LNCaP clone FGC (cell line): ENCODE measurements around the gene GOLGA6L1.

Source experiments
- DNase-seq: peaks from one replicate; pipeline ENCODE4 v3.0.0-alpha.2; 2011; ENCODE audit warnings: low read depth
- H3K4me3 ChIP-seq: 2 replicates; pipeline ENCODE4 v1.5.1; 2011; ENCODE audit warnings: mild to moderate bottlenecking, low read depth, low read length, control low read depth
- TF ChIP-seq, protein P1 (sequence below): IDR thresholded peaks from 2 replicates; pipeline ENCODE4 v1.5.1; 2012; ENCODE audit warnings: mild to moderate bottlenecking; ENCODE audit not compliant: control insufficient read depth, insufficient read depth; ENCODE audit errors: extremely low read depth

The GOLGA6L1 gene

DNA sequence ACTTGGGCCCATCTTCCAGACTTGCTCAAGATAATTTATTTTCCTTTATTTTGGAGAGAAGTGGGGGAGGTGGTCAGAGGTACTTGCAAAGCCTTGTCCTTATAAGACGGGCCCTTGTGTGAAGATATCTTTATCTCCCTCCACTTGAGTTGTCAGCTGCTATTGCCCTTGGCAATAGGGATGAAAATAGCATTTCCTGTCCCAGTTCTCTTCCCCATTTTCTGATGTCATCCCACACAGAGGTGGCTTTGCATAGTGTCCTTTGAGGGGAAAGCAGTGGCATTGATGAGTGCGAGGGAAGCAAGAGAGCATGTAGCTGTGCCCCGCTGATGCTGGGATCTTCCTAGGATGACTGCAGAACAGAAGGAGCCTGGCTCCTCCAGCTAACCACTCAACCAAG is 55.4 kb downstream of the GOLGA6L1 start:
- DNase-seq: no peak
- no peak overlapping the region for H3K4me3 ChIP-seq
- TF ChIP-seq, protein P1, sequence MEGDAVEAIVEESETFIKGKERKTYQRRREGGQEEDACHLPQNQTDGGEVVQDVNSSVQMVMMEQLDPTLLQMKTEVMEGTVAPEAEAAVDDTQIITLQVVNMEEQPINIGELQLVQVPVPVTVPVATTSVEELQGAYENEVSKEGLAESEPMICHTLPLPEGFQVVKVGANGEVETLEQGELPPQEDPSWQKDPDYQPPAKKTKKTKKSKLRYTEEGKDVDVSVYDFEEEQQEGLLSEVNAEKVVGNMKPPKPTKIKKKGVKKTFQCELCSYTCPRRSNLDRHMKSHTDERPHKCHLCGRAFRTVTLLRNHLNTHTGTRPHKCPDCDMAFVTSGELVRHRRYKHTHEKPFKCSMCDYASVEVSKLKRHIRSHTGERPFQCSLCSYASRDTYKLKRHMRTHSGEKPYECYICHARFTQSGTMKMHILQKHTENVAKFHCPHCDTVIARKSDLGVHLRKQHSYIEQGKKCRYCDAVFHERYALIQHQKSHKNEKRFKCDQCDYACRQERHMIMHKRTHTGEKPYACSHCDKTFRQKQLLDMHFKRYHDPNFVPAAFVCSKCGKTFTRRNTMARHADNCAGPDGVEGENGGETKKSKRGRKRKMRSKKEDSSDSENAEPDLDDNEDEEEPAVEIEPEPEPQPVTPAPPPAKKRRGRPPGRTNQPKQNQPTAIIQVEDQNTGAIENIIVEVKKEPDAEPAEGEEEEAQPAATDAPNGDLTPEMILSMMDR: no peak

DNA sequence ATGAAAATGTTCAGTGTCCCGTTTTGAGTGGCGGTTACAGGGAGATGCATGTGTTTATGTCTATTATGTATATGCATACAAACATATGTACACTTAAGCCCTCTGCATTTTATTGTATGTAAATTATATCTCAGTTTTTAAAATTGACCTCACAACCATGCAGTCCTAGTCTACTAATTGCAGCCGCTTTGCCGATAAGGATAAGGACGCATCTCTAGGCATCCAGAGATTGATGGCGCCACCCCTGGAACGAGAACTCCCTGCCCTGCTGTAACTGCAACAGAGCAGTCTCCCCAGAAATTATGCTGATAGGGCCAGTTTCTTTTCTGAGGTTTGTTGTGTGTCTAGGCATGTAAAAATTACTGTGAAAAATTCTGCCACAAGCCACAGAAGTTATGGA is 56.9 kb downstream of the GOLGA6L1 start:
- TF ChIP-seq, protein P1: no peak
- no peak for DNase-seq
- H3K4me3 ChIP-seq: no peak overlapping the region
